GM18517 (cell line): ENCODE results near the gene HHIP.

Source experiments
- ATAC-seq: cut with Tn5 transposase; IDR thresholded peaks from one replicate; pipeline ENCODE4 v1.9.1; 2021; ENCODE audit warnings: mild to moderate bottlenecking, moderate library complexity; ENCODE audit not compliant: unreplicated experiment

HHIP gene

GRCh38 chr4:144653781-144654545 is 8.0 kb downstream of the HHIP start:
- ATAC-seq, result no peak

GRCh38 chr4:144655491-144655890 is 9.5 kb downstream of the HHIP start:
- no peak for ATAC-seq

GRCh38 chr4:144656850-144657249 is 10.9 kb downstream of the HHIP start:
- ATAC-seq, result no peak

- no peak for ATAC-seq
Observed at GRCh38 chr4:144658015-144658567, 12.1 kb downstream of the HHIP start.

GRCh38 chr4:144658903-144659302 is 12.9 kb downstream of the HHIP start:
- ATAC-seq, result no peak

GRCh38 chr4:144659447-144659846 is 13.5 kb downstream of the HHIP start:
- no peak for ATAC-seq

GRCh38 chr4:144663834-144664475 is 18.0 kb downstream of the HHIP start:
- ATAC-seq, result no peak

- no peak for ATAC-seq
Observed at GRCh38 chr4:144666539-144667175, 20.7 kb downstream of the HHIP start.

- no peak for ATAC-seq
Observed at GRCh38 chr4:144667500-144667899, 21.5 kb downstream of the HHIP start.

GRCh38 chr4:144670776-144671175 is 24.8 kb downstream of the HHIP start:
- ATAC-seq, result no peak

GRCh38 chr4:144674711-144675110 is 28.8 kb downstream of the HHIP start:
- ATAC-seq, result no peak

- no peak for ATAC-seq
Observed at GRCh38 chr4:144681806-144682205, 35.9 kb downstream of the HHIP start.

GRCh38 chr4:144683516-144683915 is 37.6 kb downstream of the HHIP start:
- ATAC-seq, result no peak

- ATAC-seq, result no peak
Observed at GRCh38 chr4:144685911-144686310, 40.0 kb downstream of the HHIP start.

GRCh38 chr4:144686921-144687320 is 41.0 kb downstream of the HHIP start:
- ATAC-seq, result no peak

- no peak for ATAC-seq
Observed at GRCh38 chr4:144687466-144687865, 41.5 kb downstream of the HHIP start.

- no peak for ATAC-seq
Observed at GRCh38 chr4:144688035-144688569, 42.1 kb downstream of the HHIP start.

GRCh38 chr4:144689125-144689524 is 43.2 kb downstream of the HHIP start:
- ATAC-seq, result no peak

GRCh38 chr4:144695721-144696120 is 49.8 kb downstream of the HHIP start:
- ATAC-seq, result no peak

GRCh38 chr4:144696376-144696775 is 50.4 kb downstream of the HHIP start:
- no peak for ATAC-seq

- ATAC-seq, result no peak
Observed at GRCh38 chr4:144699565-144699964, 53.6 kb downstream of the HHIP start.
